CD14-positive monocyte (primary cell): ENCODE results near the gene KLHL42. TPM values are rescaled to one million over a fixed set of nuclear protein-coding genes. Genes with fewer than 3 reads are reported as not detected.

Source experiments
- DNase-seq, 3 donors: peaks; one replicate each; pipeline ENCODE4 v3.0.0-alpha.2; 2011 to 2022
- H2AFZ ChIP-seq: 2 replicates; pipeline ENCODE4 v1.6.0; 2012; ENCODE audit warnings: mild to moderate bottlenecking, low read depth, low read length, inconsistent platforms; ENCODE audit not compliant: insufficient read depth, poor library complexity, severe bottlenecking
- H3K27ac ChIP-seq, 2 donors: 1 replicate in 1 of 2; 2 replicates in 1 of 2; pipeline ENCODE4 v1.5.1; 2012 to 2013; ENCODE audit warnings: low read length in 2 of 2, control low read depth in 1 of 2, inconsistent platforms in 1 of 2, low read depth in 1 of 2, mild to moderate bottlenecking in 1 of 2
- H3K27me3 ChIP-seq, 2 donors: one replicate each; pipeline versions ENCODE4 v1.6.0 to v1.6.1; 2011 to 2013; ENCODE audit warnings: low read length in 2 of 2; ENCODE audit not compliant: control insufficient read depth in 2 of 2, insufficient read depth in 2 of 2
- H3K36me3 ChIP-seq, 2 donors: replicated peaks in 1 of 2; 1 replicate in 1 of 2; 2 replicates in 1 of 2; pipeline versions ENCODE4 v1.5.1 to v1.6.1; 2012 to 2013; ENCODE audit warnings: low read length in 2 of 2, control low read depth in 1 of 2, inconsistent platforms in 1 of 2, mild to moderate bottlenecking in 1 of 2; ENCODE audit not compliant: insufficient read depth in 2 of 2, control insufficient read depth in 1 of 2
- H3K4me1 ChIP-seq, 2 donors: 1 replicate in 1 of 2; 2 replicates in 1 of 2; pipeline versions ENCODE4 v1.5.1 to v1.6.1; 2012 to 2013; ENCODE audit warnings: low read length in 2 of 2, control low read depth in 1 of 2, inconsistent platforms in 1 of 2, mild to moderate bottlenecking in 1 of 2, moderate library complexity in 1 of 2; ENCODE audit not compliant: insufficient read depth in 2 of 2, control insufficient read depth in 1 of 2
- H3K4me2 ChIP-seq: replicated peaks from 2 replicates; pipeline ENCODE3; 2012; ENCODE audit warnings: low read length, moderate library complexity, mild to moderate bottlenecking; ENCODE audit not compliant: poor library complexity, severe bottlenecking; ENCODE audit errors: extremely low read depth
- H3K4me3 ChIP-seq, 3 experiments: fragments of 200-600 bp in 1 of 3; sonication (generic) in 1 of 3; replicated peaks in 1 of 3; 1 replicate in 2 of 3; 2 replicates in 1 of 3; pipeline ENCODE4 v1.5.1; 2011 to 2013; ENCODE audit warnings: low read length in 3 of 3, mild to moderate bottlenecking in 3 of 3, control low read depth in 2 of 3, low read depth in 2 of 3, inconsistent platforms in 1 of 3, moderate library complexity in 1 of 3
- H3K79me2 ChIP-seq: 2 replicates; pipeline ENCODE4 v1.6.0; 2012; ENCODE audit warnings: mild to moderate bottlenecking, control low read depth, inconsistent platforms, low read length, moderate library complexity; ENCODE audit not compliant: insufficient read depth
- H3K9ac ChIP-seq: 2 replicates; pipeline ENCODE4 v1.6.0; 2017; ENCODE audit warnings: low read length, mild to moderate bottlenecking; ENCODE audit not compliant: insufficient read depth, poor library complexity, severe bottlenecking
- H3K9me3 ChIP-seq, 2 donors: replicated peaks in 1 of 2; 1 replicate in 1 of 2; 2 replicates in 1 of 2; pipeline versions ENCODE4 v1.5.1 to v1.6.1; 2012 to 2013; ENCODE audit warnings: low read length in 2 of 2, control low read depth in 1 of 2; ENCODE audit not compliant: control insufficient read depth in 1 of 2, insufficient read depth in 1 of 2
- H4K20me1 ChIP-seq: 2 replicates; pipeline ENCODE4 v1.6.0; 2012; ENCODE audit warnings: mild to moderate bottlenecking, low read length, control low read depth, moderate library complexity; ENCODE audit not compliant: insufficient read depth
- H3K27ac Mint-ChIP-seq, 7 donors: one replicate each; pipeline ENCODE4 v1.8.0; 2020; ENCODE audit warnings: mild to moderate bottlenecking in 7 of 7, mixed read lengths in 7 of 7, moderate library complexity in 6 of 7, inconsistent platforms in 2 of 7
- H3K27me3 Mint-ChIP-seq, 3 donors: one replicate each; pipeline ENCODE4 v1.8.0; 2021 to 2022; ENCODE audit warnings: low read depth in 3 of 3, mild to moderate bottlenecking in 3 of 3, mixed read lengths in 3 of 3, moderate library complexity in 3 of 3, inconsistent platforms in 1 of 3
- H3K36me3 Mint-ChIP-seq, 2 donors: one replicate each; pipeline ENCODE4 v1.8.0; 2020; ENCODE audit warnings: mixed read lengths in 2 of 2, inconsistent platforms in 1 of 2, mild to moderate bottlenecking in 1 of 2
- H3K4me1 Mint-ChIP-seq: one replicate; pipeline ENCODE4 v1.8.0; 2020; ENCODE audit warnings: mild to moderate bottlenecking, mixed read lengths
- H3K4me3 Mint-ChIP-seq, 2 donors: one replicate each; pipeline ENCODE4 v1.8.0; 2020; ENCODE audit warnings: mild to moderate bottlenecking in 2 of 2, mixed read lengths in 2 of 2, moderate library complexity in 1 of 2
- H3K9me3 Mint-ChIP-seq, 7 donors: one replicate each; pipeline ENCODE4 v1.8.0; 2020 to 2022; ENCODE audit warnings: mixed read lengths in 7 of 7, mild to moderate bottlenecking in 6 of 7, moderate library complexity in 6 of 7, inconsistent platforms in 2 of 7
- WGBS: methylation state at CpG from one replicate; pipeline ENCODE4 v1.1.5; 2013; ENCODE audit warnings: missing lambda C conversion rate; ENCODE audit not compliant: insufficient coverage; 5-methylcytosine and 5-hydroxymethylcytosine counted together
- intact Hi-C, 2 donors: fragments of 100-400 bp; cut with micrococcal nuclease; formaldehyde crosslinking; loops; one replicate each; pipeline versions ENCODE4 v1.15.0 to v1.15.1; 2023
- polyA plus RNA-seq, 3 donors: library from polyadenylated mRNA; depleted of rRNA in 1 of 3; unstranded in 2 of 3; stranded (reverse) in 1 of 3; fragments of 300-500 nt in 2 of 3; fragments of >200 nt in 1 of 3; fragmentation: Illumina TruSeq in 2 of 3; gene quantifications; 1 replicate in 2 of 3; 2 replicates in 1 of 3; pipeline ENCODE4 v1.2.3, GENCODE V29; 2012 to 2021
- TF ChIP-seq, protein P1 (sequence below): fragments of 200-600 bp; IDR thresholded peaks from one replicate; pipeline ENCODE4 v1.8.0; 2022; ENCODE audit warnings: antibody characterized with exemption, mild to moderate bottlenecking

The KLHL42 gene
- polyA plus RNA-seq, 3 donors: 4.1 to 9.9 (median 7.5) TPM

- intact Hi-C loops: no loop called here
- no peaks in the 10 kb centered on the region for H3K79me2 ChIP-seq
- no peak overlapping the region for H3K4me3 ChIP-seq
- no peak overlapping the region for H2AFZ ChIP-seq
- no peak overlapping the region for H3K9ac ChIP-seq
- H3K4me1 ChIP-seq: no peaks in the 10 kb centered on the region
- no peaks in the 10 kb centered on the region for H4K20me1 ChIP-seq
- WGBS: no CpG with 5 or more reads among the region's 5 CpGs
- H3K27me3 Mint-ChIP-seq: peaks cover 4 to 14% (median 5%) of the 10 kb centered on the region in 3 donors
- H3K36me3 ChIP-seq: no peaks in the 10 kb centered on the region
- no peak overlapping the region for H3K4me2 ChIP-seq
- H3K27me3 ChIP-seq: no peaks in the 10 kb centered on the region
- H3K27ac ChIP-seq: no peak overlapping the region
- peaks cover 2% of the 10 kb centered on the region for H3K4me1 Mint-ChIP-seq
- no peaks in the 10 kb centered on the region for H3K9me3 Mint-ChIP-seq
- no peak overlapping the region for H3K4me3 Mint-ChIP-seq
- H3K27ac Mint-ChIP-seq: no peak overlapping the region
- no peaks in the 10 kb centered on the region for H3K36me3 Mint-ChIP-seq
- TF ChIP-seq, protein P1, sequence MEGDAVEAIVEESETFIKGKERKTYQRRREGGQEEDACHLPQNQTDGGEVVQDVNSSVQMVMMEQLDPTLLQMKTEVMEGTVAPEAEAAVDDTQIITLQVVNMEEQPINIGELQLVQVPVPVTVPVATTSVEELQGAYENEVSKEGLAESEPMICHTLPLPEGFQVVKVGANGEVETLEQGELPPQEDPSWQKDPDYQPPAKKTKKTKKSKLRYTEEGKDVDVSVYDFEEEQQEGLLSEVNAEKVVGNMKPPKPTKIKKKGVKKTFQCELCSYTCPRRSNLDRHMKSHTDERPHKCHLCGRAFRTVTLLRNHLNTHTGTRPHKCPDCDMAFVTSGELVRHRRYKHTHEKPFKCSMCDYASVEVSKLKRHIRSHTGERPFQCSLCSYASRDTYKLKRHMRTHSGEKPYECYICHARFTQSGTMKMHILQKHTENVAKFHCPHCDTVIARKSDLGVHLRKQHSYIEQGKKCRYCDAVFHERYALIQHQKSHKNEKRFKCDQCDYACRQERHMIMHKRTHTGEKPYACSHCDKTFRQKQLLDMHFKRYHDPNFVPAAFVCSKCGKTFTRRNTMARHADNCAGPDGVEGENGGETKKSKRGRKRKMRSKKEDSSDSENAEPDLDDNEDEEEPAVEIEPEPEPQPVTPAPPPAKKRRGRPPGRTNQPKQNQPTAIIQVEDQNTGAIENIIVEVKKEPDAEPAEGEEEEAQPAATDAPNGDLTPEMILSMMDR: no peak
- DNase-seq: no peak
- no peaks in the 10 kb centered on the region for H3K9me3 ChIP-seq
These were observed 43.0 kb downstream of the KLHL42 start for GRCh38 chr12:27823038-27823437.

- no peak overlapping the region for H3K4me3 ChIP-seq
- H2AFZ ChIP-seq: no peak overlapping the region
These were observed 44.3 kb downstream of the KLHL42 start for GRCh38 chr12:27824126-27824842.

More at GRCh38 chr12:27824126-27824842, 44.3 kb downstream of the KLHL42 start:
- H3K4me2 ChIP-seq: no peak overlapping the region
- H3K27ac ChIP-seq: no peak overlapping the region
- peaks cover 2% of the 10 kb centered on the region for H3K4me1 Mint-ChIP-seq
- H3K9ac ChIP-seq: no peak overlapping the region
- H3K4me3 Mint-ChIP-seq: no peak overlapping the region
- H3K27ac Mint-ChIP-seq: no peak overlapping the region
- H3K27me3 Mint-ChIP-seq: peaks cover 2 to 14% (median 5%) of the 10 kb centered on the region in 3 donors
- no peaks in the 10 kb centered on the region for H3K9me3 Mint-ChIP-seq
- TF ChIP-seq, protein P1: no peak
- WGBS: 81% methylated on average over 12 of the region's 12 CpGs
- intact Hi-C loops: no loop called here
- no peaks in the 10 kb centered on the region for H4K20me1 ChIP-seq
- no peaks in the 10 kb centered on the region for H3K27me3 ChIP-seq
- no peaks in the 10 kb centered on the region for H3K36me3 ChIP-seq
- no peak for DNase-seq
- no peaks in the 10 kb centered on the region for H3K9me3 ChIP-seq
- H3K4me1 ChIP-seq: no peaks in the 10 kb centered on the region
- H3K79me2 ChIP-seq: no peaks in the 10 kb centered on the region
- H3K36me3 Mint-ChIP-seq: no peaks in the 10 kb centered on the region
